Measurements from ENCODE around the gene FOXP1.
A peak's percentile ranks its signal among the peaks of the same experiment; 100 is the strongest.
"Not testable (repeated sequence)": the region's sequence is repeated elsewhere in the genome, so short reads cannot be mapped to it uniquely, and the experiment has no call there.

FOXP1 gene

GRCh38 chr3:71528816-71529215, 54.7 kb downstream of the FOXP1 start:
- DNase-seq (ENCODE audit: low spot score), result no peak

GRCh38 chr3:71526448-71526847, 57.1 kb downstream of the FOXP1 start:
- not testable (repeated sequence) for DNase-seq (ENCODE audit: low spot score)

GRCh38 chr3:71525391-71525790, 58.1 kb downstream of the FOXP1 start:
- no peak for DNase-seq (ENCODE audit: low spot score)

- DNase-seq (ENCODE audit: low spot score), result no peak
These were observed 58.9 kb downstream of the FOXP1 start for GRCh38 chr3:71524672-71525071.

- no peak for DNase-seq (ENCODE audit: low spot score)
These were observed 59.9 kb downstream of the FOXP1 start for GRCh38 chr3:71523628-71524027.

GRCh38 chr3:71521940-71522876, 61.3 kb downstream of the FOXP1 start:
- DNase-seq (ENCODE audit: low spot score), result no peak

GRCh38 chr3:71521021-71521352, 62.5 kb downstream of the FOXP1 start:
- DNase-seq (ENCODE audit: low spot score), result no peak

GRCh38 chr3:71520161-71521020, 63.1 kb downstream of the FOXP1 start:
- DNase-seq (ENCODE audit: low spot score), result no peak

GRCh38 chr3:71518089-71518488, 65.4 kb downstream of the FOXP1 start:
- no peak for DNase-seq (ENCODE audit: low spot score)

GRCh38 chr3:71517271-71517791, 66.2 kb downstream of the FOXP1 start:
- DNase-seq (ENCODE audit: low spot score), result no peak

GRCh38 chr3:71515636-71516365, 67.7 kb downstream of the FOXP1 start:
- no peak for DNase-seq (ENCODE audit: low spot score)

- DNase-seq (ENCODE audit: low spot score), result no peak
These were observed 68.9 kb downstream of the FOXP1 start for GRCh38 chr3:71514621-71515020.

- no peak for DNase-seq (ENCODE audit: low spot score)
These were observed 70.0 kb downstream of the FOXP1 start for GRCh38 chr3:71513515-71513914.

- DNase-seq (ENCODE audit: low spot score), result no peak
These were observed 70.4 kb downstream of the FOXP1 start for GRCh38 chr3:71513081-71513480.

- DNase-seq (ENCODE audit: low spot score), result no peak
These were observed 71.0 kb downstream of the FOXP1 start for GRCh38 chr3:71512544-71512943.

- DNase-seq (ENCODE audit: low spot score), result peak; percentile 71
These were observed 71.5 kb downstream of the FOXP1 start for GRCh38 chr3:71512000-71512399.

GRCh38 chr3:71511446-71511845, 72.1 kb downstream of the FOXP1 start:
- DNase-seq (ENCODE audit: low spot score), result no peak

GRCh38 chr3:71511037-71511436, 72.5 kb downstream of the FOXP1 start:
- DNase-seq (ENCODE audit: low spot score), result no peak

GRCh38 chr3:71510510-71510909, 73.0 kb downstream of the FOXP1 start:
- no peak for DNase-seq (ENCODE audit: low spot score)

GRCh38 chr3:71509066-71509465, 74.5 kb downstream of the FOXP1 start:
- no peak for DNase-seq (ENCODE audit: low spot score)

GRCh38 chr3:71505767-71506350, 77.7 kb downstream of the FOXP1 start:
- DNase-seq (ENCODE audit: low spot score), result no peak

Measured in CD4-positive, alpha-beta T cell treated with Interleukin-2 at 100 ng/mL for 4 hours (primary cell).